NCI-H1694 treated with DMSO at 0.1 percent for 48 hours (cell line): Measurements from ENCODE around the gene PRELID2.
"Not testable (repeated sequence)": the region's sequence is repeated elsewhere in the genome, so short reads cannot be mapped to it uniquely, and the experiment has no call there.

Source experiments
- DNase-seq: peaks from one replicate; lab custom pipeline; 2025; lab: John Stamatoyannopoulos, UW

Gene PRELID2

DNA sequence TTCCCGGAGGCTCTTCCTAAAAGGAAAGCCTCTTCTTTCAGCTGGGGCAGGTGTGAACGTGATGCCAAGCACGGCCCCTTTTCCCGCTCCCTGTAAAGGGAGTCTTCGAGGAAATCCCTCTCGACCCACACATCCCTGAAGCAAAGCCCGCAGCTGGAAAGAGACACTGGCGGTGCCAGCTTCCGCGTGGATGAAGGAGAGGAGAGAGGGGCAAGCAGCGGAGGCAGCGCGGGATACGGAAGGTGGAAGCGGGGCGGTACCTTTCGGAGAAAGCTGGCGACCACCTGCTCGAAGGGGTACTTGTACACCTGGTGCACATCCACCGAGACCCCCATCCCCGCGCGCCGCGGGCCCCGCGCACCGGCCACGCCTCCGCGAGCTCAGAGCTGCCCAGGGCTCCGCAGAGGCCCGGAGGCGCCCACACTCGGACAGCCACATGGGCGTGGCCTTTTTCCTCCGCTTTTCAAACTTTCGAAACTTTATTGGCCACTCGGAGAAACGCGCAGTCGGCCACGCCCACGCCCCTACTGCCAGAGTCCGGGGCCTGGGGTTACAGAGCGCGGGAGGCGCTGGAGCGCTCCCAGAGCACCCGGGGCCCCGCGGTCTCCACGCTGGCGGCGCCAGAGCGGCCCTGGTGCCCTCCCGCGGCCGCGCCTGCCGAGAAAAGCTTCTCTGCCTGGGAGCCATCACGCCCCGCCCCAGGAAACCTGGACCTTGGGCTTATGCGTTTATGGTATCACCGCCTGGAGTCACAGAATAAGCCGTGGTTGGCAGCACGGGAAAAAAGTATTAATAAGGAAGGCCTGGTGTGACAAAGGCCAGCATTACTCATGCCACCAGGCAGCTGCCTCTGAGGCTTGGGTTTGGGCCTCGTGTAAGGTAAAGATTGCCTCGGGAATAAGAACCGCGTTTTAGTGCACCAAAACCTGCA lies at the start of gene PRELID2:
PRELID2 (minus strand) TSS at position 426 of the 931 bp plus-strand sequence; CDS start at position 335, 91 bp downstream.
- no peak for DNase-seq

DNA sequence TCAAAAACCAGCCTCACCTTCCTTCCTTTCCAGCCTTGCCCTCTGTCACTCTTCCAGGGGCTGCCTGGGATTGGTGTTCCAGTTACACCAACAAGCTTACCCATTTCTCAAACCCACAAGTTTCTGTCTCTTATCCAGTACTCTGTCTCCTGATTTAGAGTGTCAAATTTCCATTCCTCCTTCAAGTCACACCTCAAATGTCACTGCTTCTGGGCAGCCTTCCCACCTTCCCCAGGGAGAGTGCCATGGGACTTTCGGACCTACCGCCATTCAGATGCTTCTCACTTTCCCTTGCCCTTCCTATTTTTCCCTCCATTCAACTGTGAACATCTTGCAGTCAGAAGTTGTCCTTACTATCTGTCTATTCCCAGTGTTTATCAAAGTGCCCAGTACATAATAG lies 39.6 kb upstream of the PRELID2 start:
- no peak for DNase-seq

DNA sequence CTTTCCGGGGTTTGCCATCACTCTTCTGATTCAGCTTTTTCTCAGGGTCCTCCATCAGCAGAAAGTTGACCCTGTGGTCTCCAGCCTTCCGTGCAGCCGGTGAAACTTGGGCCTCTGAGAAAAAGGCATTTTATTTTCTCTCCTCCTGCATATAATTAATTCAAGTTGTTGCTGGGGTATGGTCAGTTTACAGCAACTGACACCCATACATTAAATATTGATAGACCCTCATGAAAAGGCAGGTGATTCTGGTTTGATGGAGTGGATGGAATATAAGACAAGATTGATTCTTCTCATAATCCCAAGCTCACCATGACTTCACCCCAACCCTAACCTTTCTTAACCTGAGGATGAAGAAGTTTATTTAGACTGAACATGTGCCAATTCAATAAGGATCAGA lies 37.8 kb upstream of the PRELID2 start, which contains the start of gene GRXCR2:
GRXCR2 (minus strand) TSS at position 101 of the 400 bp plus-strand sequence; CDS start at position 55, 46 bp downstream.
- DNase-seq, result no peak

DNA sequence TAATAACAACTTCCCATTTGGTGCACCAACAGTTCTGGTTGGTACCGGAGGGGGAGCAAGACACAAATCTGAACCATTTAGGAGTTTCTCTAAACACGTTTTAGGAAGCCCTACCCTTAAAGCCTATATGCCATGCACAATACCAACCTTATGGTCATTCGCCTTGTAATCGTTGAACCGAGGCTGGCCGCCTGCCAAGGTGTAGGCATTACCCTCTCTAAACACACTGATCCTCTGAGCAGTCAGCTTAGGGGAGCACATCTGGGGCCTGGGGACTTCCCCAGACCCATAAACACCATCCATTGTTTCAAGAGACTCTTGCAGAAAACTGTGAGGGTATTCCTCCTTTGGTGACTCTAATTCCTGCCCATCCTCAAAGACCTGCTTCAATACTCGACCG lies 37.3 kb upstream of the PRELID2 start:
- no peak for DNase-seq

DNA sequence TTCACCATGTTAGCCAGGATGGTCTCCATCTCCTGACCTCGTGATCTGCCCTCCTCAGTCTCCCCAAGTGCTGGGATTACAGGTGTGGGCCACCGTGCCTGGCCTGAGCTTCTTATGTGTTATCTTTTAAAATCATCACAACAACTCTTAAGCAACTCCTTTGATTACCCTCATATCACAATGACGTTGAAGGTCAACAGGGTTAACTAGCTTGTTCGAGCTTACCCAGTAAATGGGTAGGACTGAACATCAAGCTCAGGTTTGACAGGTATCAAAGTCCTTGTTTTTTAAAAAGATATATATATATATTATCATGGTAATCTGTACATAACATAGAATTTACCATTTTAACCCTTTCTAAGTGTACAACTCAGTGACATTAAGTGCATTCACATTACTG lies 34.6 kb upstream of the PRELID2 start:
- DNase-seq, result no peak

DNA sequence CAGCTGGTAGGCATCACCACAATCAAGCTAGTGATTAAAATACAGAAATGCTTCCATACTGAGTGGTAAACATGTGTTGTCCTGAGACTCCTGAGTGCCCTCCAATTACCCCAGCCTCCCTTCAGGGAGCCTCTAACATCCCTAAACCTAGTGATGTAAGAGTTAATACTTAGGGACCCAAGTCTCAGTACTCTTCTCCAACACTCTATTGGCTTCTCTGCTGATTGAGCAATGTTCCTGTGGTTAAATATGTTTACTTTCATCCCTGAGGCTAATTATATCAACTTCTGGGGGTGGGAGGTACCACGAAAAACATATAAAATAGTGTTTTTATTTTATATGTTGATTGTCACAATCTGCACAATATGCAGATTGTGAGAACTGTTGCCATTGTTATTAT lies 32.7 kb upstream of the PRELID2 start:
- no peak for DNase-seq

DNA sequence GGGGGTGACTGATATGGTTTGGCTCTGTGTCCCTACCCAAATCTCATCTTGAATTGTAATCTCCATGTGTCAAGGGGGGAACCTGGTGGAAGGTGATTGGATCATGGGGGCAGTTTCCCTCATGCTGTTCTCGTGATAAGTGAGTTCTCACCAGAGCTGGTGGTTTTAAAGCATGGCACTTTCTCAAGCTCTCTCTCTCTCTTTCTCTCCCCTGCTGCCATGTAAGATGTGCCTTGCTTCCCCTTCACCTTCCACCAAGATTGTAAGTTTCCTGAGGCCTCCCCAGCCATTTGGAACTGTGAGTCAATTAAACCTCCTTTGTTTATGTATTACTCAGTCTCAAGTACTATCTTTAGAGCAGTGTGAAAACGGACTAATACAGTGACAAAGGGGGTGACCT lies 29.3 kb upstream of the PRELID2 start:
- not testable (repeated sequence) for DNase-seq

DNA sequence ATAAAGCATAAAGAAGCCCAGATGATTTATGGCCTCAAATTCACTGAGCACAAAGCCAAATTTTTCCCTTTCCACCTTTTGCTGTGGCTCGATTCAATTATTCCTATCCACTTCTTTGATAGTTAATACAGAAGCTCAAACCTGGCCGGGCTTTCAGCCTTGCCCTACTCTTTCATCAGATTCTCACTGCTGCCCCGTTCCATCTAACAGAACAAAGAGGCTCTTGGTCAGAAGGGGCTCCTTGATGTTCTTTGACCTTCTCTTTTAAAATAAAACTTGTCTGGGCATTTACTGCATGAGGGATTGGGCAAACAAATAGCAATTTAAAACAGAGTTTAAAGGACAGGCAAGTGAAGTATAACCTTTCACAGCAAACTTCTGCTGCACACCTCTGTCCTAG lies 27.9 kb upstream of the PRELID2 start:
- no peak for DNase-seq

DNA sequence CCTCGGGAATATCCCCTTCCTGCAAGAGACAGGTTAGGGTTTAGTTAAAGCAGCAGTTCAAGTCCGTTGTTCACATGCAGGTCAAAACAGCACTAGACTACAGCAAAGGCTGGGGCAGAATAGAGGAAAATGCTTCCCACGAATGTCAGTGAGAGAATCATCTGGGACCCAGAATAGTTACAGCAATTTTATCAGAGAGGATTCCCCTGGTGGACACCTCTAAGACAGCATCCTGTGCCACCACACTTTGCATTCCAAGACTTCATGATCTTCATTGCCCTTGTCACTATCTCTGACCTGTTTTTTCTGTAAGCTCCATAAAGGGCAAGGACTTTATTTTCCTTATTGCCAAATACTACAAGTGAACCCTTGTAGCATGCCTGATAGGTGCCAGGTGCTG lies 24.8 kb upstream of the PRELID2 start:
- no peak for DNase-seq

DNA sequence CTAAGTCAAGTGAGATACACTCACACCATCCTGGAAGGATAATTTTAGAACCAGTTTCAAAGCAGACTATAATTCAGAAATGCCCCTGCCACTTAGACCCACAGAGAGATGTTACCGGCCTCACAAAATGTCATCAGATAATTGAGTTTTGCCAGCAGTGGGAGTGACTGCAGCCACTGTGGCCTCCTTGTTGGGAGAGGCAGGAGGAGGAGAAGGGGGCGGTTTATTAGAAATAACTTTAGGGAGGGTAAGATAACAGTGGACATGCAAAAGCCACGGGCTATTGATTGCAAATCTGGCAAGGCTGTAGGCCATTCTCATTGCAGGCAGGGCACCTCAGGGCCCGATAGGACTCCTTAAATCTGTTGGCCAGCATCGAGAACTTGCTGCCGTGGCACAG lies 24.3 kb upstream of the PRELID2 start:
- no peak for DNase-seq

DNA sequence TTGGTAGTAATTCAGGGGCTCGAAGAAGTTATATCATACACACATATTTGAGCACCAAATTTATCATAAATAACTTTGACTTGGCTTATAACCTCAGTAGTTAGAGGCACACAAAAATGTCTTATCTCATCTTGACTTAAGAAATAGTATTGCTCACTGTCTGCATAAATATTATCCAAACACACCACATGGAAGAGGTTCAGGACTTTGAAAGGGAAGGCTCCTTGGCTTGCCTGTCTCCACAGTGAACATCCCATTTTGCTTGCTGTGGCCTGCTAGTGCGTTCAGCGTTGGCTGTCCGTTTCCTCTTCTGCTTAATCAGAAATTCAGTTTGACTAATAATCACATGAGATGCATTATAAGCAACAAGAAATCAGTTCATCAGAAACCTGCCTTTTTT lies 23.8 kb upstream of the PRELID2 start:
- DNase-seq, result no peak

DNA sequence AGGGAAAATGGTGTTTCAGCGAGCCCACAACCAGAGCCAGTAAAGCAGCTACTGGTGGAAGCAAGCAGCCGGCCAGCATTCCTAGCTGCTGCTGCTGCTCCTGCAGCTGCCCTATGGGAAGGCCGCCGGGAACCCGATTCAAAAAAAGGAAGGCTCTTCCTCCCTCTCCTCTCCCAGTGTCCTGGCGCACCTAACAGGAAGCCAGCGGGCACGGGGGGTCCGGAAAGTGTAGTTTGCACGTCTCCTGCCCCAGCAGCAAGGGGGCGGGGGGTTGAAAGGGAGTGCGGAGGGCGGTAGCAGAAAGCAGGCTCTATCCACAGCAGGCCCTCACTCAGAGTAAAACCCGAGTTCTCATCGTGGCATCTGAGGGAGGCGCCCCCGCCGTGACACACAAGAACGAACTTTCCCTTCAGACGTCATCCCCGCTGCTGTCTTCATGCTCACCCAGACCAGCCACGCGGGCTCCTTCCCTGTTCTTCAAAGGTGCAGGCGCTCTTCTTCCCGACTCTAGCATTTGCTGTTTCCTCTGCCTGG lies 21.2 kb upstream of the PRELID2 start:
- DNase-seq, result no peak

DNA sequence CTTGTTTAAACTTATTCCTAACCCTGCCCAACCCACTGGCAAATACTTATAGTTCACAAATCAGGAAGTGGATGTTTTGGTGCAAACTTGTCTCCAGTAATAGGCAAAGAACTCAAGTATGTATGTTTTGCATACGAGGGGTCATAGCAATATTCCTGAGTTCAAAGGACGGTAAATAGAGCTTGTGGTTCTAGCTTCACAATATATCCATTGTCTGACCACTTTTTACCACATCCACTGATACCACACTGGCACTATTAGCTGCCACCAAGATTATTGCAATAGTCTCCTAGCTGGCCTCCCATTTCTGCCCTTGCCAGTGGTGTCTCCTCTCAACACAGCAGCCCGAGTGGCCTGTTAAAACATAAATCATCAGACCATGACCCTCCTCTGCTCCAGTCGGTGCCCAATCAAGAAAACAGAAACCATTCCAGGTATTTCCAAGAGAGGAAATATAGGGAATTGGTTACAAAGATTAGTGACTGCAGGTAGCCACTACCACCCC lies 20.7 kb upstream of the PRELID2 start:
- no peak for DNase-seq

DNA sequence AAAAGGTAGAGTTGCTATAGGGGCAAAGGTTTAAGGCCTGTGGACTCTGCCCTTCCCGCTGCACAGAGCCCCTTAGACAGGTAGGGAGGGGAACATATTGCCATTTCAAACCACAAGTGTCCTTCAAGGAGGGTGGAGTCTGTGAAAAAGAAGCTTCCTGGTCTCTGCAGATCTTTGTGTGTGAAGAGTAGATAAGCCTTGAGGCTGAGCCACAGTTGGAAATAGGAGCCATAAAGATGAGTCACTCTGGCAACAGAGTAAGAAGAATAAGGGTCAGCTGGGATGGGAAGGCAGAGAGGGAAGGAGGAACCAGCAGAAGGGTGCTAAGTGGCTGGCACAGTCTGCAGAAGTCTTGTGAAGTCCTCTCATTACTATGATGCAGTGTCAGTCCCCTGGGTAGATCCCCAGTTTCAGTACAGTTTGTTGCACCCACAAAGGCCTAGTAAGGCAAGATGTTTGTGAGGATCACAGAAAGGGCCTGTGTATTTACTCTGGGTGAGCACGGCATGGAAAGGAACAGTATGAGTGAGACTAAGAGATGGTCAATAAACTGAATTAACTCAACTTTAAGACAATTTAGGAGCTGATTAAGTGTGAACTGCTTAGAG lies 19.6 kb upstream of the PRELID2 start:
- DNase-seq, result no peak

DNA sequence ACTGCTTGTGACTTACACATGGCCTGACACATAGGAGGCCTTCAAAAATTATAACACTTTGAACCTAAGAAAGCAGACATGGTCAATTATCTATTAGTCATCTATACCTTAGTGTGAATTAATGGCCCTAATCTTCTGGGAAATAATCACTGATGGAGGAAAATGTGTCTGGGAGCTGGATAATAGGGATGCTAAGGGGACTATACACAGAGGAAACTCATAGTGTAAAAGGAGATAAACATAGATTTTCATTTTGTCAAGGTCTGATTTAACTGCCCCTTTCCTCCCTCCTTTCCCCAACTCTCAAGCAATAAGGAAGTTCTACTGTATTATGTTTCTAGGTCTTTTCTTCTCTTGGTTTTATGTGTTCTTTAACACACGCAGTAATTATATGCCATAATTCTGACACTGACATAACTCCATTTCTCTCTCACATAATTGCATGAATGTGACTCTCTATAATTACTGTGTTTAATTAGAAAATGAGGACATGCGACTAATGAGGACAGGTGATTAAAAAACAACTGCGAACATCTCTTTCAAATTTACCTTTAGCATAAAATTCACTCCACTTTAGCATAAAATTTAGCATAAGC lies 18.7 kb upstream of the PRELID2 start:
- no peak for DNase-seq

DNA sequence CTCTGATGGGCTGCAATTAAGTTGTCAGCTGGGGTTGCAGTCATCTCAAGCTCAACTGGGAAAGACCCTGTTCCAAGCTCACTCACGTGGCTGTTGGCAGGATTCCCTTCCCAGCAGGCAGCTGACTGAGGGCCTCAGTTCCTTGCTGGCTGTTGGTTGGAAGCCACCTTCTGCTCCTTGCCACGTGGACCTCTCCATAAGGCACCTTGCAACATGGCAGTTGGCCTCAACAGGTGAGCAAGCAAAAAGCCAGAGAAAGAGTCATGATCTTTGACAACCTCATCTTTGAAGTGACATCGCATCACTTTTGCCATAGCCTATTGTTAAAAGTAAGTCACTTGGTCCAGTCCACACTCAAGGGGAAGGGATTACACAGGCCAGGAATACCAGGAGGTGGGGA lies 17.8 kb upstream of the PRELID2 start:
- DNase-seq, result no peak

DNA sequence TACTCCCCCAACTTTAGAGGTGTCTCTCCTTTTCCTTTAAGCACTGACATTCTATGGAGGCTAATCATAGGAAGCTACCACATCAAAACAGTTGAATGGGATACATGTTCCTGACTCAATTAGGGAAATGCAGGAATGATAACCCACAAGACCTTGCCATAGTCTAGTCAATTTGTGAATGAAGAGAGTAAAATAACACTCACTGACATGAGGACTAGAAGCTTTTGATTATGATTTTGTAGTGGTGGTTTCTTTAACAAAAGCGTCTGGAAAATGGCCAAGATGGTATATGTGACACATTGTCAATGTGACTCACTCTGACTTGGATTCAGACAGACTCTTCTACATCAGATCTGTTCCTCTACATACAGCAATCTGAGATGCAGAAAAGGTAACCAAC lies 13.7 kb upstream of the PRELID2 start:
- DNase-seq, result no peak

DNA sequence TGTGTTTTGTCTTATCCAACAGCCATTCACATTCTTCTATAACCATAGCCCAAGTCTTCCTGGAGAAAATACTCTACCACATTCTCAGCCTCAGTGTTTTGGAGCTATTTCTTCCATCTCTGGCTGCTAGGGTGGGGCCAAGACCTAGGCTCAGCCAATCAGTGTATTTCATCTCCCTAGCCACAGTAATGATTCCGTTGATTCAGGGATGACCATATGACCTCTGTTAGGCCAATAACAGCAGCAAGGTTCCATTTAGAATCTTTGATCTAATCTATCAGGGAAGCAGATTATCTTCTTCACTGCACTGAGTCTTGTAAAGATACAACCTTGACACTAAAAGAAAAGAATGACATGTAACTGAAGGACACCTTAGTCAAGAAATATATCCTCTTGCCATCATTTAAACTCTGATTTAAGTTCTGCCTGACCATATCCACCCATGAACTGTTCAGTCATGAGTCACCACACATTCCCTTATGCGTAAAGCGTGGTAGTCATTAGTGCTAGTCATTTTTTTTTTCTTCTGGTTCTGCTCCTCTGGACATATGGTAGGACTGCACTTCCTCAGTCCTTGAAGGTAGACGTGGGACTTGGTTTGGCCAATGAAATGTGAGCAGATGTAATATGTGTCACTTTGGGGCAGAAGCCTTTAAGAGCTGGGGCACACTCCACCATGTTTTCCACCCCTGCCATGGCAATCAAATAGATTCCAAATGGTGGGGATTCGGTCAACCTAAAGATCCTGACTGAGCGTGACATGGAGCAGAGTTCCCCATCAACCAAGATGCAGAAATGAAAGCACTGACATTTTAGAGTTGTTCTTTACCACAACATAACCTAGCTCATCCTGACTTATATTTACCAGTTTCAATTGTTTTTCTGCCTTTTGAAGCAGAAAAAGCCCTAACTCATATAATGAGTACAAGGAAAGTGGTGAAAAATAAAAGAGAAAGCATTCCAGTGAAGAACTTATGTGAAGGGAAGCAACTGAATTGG lies 12.7 kb upstream of the PRELID2 start:
- DNase-seq, result no peak

DNA sequence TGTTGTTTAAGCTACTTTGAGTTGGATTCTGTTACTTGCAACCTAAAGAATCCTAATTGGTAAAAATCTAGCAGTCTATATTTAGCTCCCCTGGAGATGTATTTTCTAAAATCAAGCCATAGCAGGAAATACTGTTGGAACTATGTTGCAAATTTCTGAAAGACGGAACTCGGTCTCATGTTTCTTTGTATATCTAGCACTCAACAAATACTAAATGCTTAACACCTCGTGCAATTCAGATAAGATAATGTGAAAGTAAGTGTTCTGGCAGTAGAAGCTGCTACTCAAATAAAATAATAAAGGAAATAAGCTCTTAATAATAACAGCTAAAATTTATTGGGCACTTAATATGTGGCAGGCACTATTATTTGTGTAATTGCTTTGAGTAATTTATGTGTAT lies 10.9 kb upstream of the PRELID2 start:
- DNase-seq, result no peak

DNA sequence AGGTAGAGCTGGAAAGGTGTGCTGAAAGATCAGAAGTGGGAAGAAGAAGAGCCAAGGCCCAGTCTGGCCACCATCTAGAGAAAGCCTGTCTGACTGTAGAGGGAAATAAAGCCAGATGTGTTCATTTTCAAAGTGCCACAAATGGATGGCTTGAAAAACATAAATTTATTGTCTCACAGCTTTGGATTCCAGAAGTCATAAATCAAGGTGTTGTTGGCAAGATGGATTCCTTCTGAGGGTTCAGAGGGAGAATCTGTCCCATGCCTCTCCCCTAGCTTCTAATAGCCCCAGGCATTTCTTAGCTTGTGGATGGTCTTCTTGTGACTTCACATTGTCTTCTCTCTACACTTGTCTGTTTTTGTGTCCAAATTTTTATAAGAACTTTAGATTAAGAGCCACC lies 6.2 kb upstream of the PRELID2 start:
- no peak for DNase-seq

DNA sequence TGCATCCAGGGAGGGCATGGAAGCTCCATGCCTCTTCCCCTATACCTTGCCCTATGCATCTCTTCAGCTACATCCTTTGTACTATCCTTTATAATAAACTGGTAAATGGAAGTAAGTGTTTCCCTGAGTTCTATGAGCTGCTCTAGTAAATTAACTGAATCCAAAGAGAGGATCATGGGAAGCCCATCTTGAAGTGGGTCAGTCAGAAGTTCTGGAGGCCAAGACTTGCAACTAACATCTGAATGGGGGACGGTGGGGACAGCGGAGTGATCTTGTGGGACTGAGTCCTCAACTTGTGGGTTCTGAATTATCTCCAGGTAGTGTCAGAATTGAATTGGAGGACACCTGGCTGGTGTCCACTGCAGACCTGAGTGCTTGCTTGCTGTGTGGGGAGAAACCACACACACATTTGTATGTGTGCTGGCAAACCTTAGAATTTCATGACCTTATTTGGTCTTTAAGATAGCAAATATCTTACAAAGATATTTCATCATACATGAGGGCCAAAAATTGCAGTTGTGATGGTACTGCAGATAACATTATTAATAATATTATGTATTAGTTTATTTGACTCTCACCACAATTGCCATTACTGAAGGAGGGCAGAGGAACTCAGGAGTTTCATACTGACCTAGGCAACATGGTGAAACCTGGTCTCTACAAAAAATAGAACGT lies 5.5 kb upstream of the PRELID2 start:
- no peak for DNase-seq
